ENCODE data around the gene VWA8. TPM values are rescaled to one million over a fixed set of nuclear protein-coding genes. Genes with fewer than 3 reads are reported as not detected.

Gene VWA8
- total and polyA plus RNA-seq, 2 experiments from 2014 or later, result 6.3 to 24.6 TPM

GRCh38 chr13:41765020-41765419 is 195.9 kb downstream of the VWA8 start:
- H3K79me2 ChIP-seq (replicated peaks; ENCODE audit: insufficient read depth), result no peaks in the 10 kb centered on the region
- H3F3A ChIP-seq (replicated peaks; ENCODE audit: low read depth), result no peaks in the 10 kb centered on the region
- Mint-ChIP-seq H3K27me3 (ENCODE audit: insufficient read depth, low read depth, poor library complexity) (peaks cover 2% of the 10 kb centered on the region), H3K4me1 (peaks cover 8% of the 10 kb centered on the region; the same call in 2 of the 3 replicates), H3K9me3 (no peaks in the 10 kb centered on the region), H3K36me3 (ENCODE audit: low read depth) (no peaks in the 10 kb centered on the region), H3K27ac (no peak overlapping the region), H3K4me3 (no peak overlapping the region)
- no peak for ATAC-seq
- no peaks in the 10 kb centered on the region for H3K27me3 ChIP-seq (ENCODE audit: insufficient read depth)
- H4K20me1 ChIP-seq (replicated peaks; ENCODE audit: insufficient read depth), result no peaks in the 10 kb centered on the region
- no peaks in the 10 kb centered on the region for H3K36me3 ChIP-seq (ENCODE audit: insufficient read depth)
- no peak overlapping the region for H2AFZ ChIP-seq
- H3K27ac ChIP-seq (ENCODE audit: low read depth), result no peak overlapping the region
- H3K4me1 ChIP-seq (ENCODE audit: insufficient read depth), result no peaks in the 10 kb centered on the region
- no peaks in the 10 kb centered on the region for H3K9me2 ChIP-seq (ENCODE audit: insufficient read depth)
- H3K4me2 ChIP-seq, result no peak overlapping the region
- H3K4me3 ChIP-seq, result no peak overlapping the region
- no peak for DNase-seq (ENCODE audit: low spot score)
- TF ChIP-seq ZNF114 (CRISPR knock-in tag; IDR thresholded peaks at IDR 0.05), result no peak
- TF ChIP-seq, protein P1, sequence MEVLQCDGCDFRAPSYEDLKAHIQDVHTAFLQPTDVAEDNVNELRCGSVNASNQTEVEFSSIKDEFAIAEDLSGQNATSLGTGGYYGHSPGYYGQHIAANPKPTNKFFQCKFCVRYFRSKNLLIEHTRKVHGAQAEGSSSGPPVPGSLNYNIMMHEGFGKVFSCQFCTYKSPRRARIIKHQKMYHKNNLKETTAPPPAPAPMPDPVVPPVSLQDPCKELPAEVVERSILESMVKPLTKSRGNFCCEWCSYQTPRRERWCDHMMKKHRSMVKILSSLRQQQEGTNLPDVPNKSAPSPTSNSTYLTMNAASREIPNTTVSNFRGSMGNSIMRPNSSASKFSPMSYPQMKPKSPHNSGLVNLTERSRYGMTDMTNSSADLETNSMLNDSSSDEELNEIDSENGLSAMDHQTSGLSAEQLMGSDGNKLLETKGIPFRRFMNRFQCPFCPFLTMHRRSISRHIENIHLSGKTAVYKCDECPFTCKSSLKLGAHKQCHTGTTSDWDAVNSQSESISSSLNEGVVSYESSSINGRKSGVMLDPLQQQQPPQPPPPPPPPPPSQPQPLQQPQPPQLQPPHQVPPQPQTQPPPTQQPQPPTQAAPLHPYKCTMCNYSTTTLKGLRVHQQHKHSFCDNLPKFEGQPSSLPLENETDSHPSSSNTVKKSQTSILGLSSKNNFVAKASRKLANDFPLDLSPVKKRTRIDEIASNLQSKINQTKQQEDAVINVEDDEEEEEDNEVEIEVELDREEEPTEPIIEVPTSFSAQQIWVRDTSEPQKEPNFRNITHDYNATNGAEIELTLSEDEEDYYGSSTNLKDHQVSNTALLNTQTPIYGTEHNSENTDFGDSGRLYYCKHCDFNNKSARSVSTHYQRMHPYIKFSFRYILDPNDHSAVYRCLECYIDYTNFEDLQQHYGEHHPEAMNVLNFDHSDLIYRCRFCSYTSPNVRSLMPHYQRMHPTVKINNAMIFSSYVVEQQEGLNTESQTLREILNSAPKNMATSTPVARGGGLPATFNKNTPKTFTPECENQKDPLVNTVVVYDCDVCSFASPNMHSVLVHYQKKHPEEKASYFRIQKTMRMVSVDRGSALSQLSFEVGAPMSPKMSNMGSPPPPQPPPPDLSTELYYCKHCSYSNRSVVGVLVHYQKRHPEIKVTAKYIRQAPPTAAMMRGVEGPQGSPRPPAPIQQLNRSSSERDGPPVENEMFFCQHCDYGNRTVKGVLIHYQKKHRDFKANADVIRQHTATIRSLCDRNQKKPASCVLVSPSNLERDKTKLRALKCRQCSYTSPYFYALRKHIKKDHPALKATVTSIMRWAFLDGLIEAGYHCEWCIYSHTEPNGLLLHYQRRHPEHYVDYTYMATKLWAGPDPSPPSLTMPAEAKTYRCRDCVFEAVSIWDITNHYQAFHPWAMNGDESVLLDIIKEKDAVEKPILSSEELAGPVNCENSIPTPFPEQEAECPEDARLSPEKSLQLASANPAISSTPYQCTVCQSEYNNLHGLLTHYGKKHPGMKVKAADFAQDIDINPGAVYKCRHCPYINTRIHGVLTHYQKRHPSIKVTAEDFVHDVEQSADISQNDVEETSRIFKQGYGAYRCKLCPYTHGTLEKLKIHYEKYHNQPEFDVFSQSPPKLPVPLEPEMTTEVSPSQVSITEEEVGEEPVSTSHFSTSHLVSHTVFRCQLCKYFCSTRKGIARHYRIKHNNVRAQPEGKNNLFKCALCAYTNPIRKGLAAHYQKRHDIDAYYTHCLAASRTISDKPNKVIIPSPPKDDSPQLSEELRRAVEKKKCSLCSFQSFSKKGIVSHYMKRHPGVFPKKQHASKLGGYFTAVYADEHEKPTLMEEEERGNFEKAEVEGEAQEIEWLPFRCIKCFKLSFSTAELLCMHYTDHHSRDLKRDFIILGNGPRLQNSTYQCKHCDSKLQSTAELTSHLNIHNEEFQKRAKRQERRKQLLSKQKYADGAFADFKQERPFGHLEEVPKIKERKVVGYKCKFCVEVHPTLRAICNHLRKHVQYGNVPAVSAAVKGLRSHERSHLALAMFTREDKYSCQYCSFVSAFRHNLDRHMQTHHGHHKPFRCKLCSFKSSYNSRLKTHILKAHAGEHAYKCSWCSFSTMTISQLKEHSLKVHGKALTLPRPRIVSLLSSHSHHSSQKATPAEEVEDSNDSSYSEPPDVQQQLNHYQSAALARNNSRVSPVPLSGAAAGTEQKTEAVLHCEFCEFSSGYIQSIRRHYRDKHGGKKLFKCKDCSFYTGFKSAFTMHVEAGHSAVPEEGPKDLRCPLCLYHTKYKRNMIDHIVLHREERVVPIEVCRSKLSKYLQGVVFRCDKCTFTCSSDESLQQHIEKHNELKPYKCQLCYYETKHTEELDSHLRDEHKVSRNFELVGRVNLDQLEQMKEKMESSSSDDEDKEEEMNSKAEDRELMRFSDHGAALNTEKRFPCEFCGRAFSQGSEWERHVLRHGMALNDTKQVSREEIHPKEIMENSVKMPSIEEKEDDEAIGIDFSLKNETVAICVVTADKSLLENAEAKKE (CRISPR knock-in tag; IDR thresholded peaks at IDR 0.05), result no peak
- no peak for TF ChIP-seq EZH2phosphoT487 (IDR thresholded peaks at IDR 0.05; ENCODE audit: unreplicated experiment)
- TF ChIP-seq JUNB (IDR thresholded peaks at IDR 0.05; ENCODE audit: unreplicated experiment), result no peak
- TF ChIP-seq ZNF331 (CRISPR knock-in tag; IDR thresholded peaks at IDR 0.05; ENCODE audit: low read depth), result no peak
- TF ChIP-seq EZH2 (IDR thresholded peaks at IDR 0.05; ENCODE audit: low read depth, unreplicated experiment), result no peak

DNA sequence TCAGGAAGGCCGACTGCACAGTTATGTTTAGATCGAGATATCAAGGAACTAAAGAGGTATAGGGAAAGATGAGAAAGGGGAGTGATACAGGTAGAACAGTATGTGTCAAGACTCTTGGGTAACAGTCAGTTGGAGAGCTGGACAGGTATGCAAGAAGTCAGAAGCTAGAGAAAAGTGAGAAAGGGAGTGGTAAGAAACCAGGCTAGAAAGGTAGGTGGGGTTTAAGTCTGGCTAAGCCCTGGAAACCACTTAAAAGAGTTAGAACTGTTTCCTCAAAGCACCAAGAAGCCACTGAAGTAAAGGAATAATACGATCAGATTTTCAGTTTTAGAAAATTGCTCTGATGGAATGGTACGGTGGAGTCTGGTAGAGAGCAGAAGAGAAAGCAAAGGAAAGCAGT is 196.4 kb downstream of the VWA8 start:
- no peaks in the 10 kb centered on the region for H3K9me3 Mint-ChIP-seq
- Histone ChIP-seq H3K4me1 (ENCODE audit: insufficient read depth) (no peaks in the 10 kb centered on the region), H3F3A (replicated peaks; ENCODE audit: low read depth) (no peaks in the 10 kb centered on the region), H3K27ac (ENCODE audit: low read depth) (no peak overlapping the region), H3K79me2 (replicated peaks; ENCODE audit: insufficient read depth) (no peaks in the 10 kb centered on the region), H3K4me2 (no peak overlapping the region), H3K27me3 (ENCODE audit: insufficient read depth) (no peaks in the 10 kb centered on the region), H3K4me3 (no peak overlapping the region), H2AFZ (no peak overlapping the region), H4K20me1 (replicated peaks; ENCODE audit: insufficient read depth) (no peaks in the 10 kb centered on the region), H3K36me3 (ENCODE audit: insufficient read depth) (no peaks in the 10 kb centered on the region), H3K9me2 (ENCODE audit: insufficient read depth) (no peaks in the 10 kb centered on the region)
- no peak overlapping the region for H3K27ac Mint-ChIP-seq
- DNase-seq (ENCODE audit: low spot score), result no peak
- ATAC-seq, result no peak
- no peak overlapping the region for H3K4me3 Mint-ChIP-seq
- peaks cover 8% of the 10 kb centered on the region; the same call in 2 of the 3 replicates for H3K4me1 Mint-ChIP-seq
- no peaks in the 10 kb centered on the region; the same call in 2 of the 3 replicates for H3K36me3 Mint-ChIP-seq (ENCODE audit: low read depth)
- peaks cover 2% of the 10 kb centered on the region for H3K27me3 Mint-ChIP-seq (ENCODE audit: insufficient read depth, low read depth, poor library complexity)
- no peak for TF ChIP-seq JUNB (IDR thresholded peaks at IDR 0.05; ENCODE audit: unreplicated experiment)
- TF ChIP-seq, protein P2, sequence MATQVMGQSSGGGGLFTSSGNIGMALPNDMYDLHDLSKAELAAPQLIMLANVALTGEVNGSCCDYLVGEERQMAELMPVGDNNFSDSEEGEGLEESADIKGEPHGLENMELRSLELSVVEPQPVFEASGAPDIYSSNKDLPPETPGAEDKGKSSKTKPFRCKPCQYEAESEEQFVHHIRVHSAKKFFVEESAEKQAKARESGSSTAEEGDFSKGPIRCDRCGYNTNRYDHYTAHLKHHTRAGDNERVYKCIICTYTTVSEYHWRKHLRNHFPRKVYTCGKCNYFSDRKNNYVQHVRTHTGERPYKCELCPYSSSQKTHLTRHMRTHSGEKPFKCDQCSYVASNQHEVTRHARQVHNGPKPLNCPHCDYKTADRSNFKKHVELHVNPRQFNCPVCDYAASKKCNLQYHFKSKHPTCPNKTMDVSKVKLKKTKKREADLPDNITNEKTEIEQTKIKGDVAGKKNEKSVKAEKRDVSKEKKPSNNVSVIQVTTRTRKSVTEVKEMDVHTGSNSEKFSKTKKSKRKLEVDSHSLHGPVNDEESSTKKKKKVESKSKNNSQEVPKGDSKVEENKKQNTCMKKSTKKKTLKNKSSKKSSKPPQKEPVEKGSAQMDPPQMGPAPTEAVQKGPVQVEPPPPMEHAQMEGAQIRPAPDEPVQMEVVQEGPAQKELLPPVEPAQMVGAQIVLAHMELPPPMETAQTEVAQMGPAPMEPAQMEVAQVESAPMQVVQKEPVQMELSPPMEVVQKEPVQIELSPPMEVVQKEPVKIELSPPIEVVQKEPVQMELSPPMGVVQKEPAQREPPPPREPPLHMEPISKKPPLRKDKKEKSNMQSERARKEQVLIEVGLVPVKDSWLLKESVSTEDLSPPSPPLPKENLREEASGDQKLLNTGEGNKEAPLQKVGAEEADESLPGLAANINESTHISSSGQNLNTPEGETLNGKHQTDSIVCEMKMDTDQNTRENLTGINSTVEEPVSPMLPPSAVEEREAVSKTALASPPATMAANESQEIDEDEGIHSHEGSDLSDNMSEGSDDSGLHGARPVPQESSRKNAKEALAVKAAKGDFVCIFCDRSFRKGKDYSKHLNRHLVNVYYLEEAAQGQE (IDR thresholded peaks at IDR 0.05; ENCODE audit: unreplicated experiment), result no peak

Data from GM23338 (cell line).